GM12891 (cell line): ENCODE measurements around the gene CCDC191.

Experiments used
- DNase-seq: peaks from one replicate; pipeline ENCODE4 v3.0.0; 2011; ENCODE audit warnings: low spot score; ENCODE audit not compliant: insufficient read length
- FAIRE-seq: peaks from 2 replicates; lab custom pipeline; 2011; peaks lifted over from hg19 to GRCh38; lab: Jason Lieb, UNC
- PAX5 ChIP-seq: IDR thresholded peaks from 2 replicates; pipeline ENCODE4 v1.6.1; 2011; ENCODE audit warnings: low read length, moderate library complexity, mild to moderate bottlenecking; ENCODE audit not compliant: insufficient read depth, severe bottlenecking
- POLR2A ChIP-seq: IDR thresholded peaks from 2 replicates; pipeline ENCODE4 v1.6.1; 2011; ENCODE audit warnings: low read depth, low read length, control low read depth
- POLR2AphosphoS5 ChIP-seq: IDR thresholded peaks from 2 replicates; pipeline ENCODE4 v1.6.1; 2011; ENCODE audit warnings: low read depth, low read length, control low read depth
- POU2F2 ChIP-seq: IDR thresholded peaks from 2 replicates; pipeline ENCODE4 v1.6.1; 2011; ENCODE audit warnings: low read depth, mild to moderate bottlenecking, control low read depth, low read length, moderate library complexity
- SPI1 ChIP-seq: IDR thresholded peaks from 2 replicates; pipeline ENCODE4 v1.6.1; 2011; ENCODE audit warnings: low read depth, low read length, control low read depth
- TAF1 ChIP-seq: IDR thresholded peaks from 2 replicates; pipeline ENCODE4 v1.6.1; 2011; ENCODE audit warnings: low read depth, low read length, control low read depth

Gene CCDC191

DNA sequence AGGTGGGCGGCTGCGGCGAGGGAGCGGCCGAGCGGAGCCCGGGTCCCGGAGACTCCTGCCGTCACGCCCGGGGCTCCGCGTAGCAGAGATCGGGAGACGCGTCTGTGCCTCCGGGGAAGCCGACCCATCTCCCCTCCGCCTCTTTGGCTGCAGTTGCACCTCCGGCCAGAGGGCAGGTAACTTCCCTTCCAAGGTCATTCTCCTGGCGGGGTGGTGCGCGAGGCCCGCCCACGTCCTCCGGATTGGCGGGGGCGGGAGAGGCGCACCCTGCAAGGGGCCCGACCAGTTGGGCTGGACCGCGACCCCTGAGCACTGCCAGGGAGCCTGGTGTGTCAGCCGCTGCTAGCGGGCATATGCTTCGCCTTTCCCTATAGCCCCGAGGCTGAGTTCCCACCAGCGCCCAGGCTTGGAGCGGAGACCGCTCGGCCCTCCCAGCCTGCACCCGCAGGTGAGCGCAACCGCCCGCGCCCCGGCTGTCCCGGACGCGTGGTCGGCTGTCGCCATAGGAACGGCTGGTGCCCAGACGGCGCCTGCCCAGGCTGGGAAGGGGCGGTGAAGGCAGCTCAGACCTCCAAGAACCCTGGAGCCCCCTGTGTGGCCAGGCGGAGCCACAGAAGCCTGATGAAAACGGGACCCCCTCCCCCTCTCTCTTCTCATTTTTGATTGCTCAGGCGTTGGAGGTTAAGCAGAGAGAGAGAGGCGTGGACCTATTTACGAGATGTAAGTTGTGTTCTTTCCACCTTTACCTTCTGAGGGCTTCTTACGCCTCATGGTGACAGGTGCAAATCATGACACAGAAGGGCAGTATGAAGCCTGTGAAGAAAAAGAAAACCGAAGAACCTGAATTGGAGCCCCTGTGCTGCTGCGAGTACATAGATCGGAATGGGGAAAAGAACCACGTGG lies 108.1 kb downstream of the CCDC191 start:
- FAIRE-seq (peak; percentile 60), DNase-seq (peak; percentile 62)
- TF ChIP-seq POLR2A (no peak), POLR2AphosphoS5 (no peak), POU2F2 (no peak), SPI1 (no peak), TAF1 (no peak), PAX5 (no peak)

DNA sequence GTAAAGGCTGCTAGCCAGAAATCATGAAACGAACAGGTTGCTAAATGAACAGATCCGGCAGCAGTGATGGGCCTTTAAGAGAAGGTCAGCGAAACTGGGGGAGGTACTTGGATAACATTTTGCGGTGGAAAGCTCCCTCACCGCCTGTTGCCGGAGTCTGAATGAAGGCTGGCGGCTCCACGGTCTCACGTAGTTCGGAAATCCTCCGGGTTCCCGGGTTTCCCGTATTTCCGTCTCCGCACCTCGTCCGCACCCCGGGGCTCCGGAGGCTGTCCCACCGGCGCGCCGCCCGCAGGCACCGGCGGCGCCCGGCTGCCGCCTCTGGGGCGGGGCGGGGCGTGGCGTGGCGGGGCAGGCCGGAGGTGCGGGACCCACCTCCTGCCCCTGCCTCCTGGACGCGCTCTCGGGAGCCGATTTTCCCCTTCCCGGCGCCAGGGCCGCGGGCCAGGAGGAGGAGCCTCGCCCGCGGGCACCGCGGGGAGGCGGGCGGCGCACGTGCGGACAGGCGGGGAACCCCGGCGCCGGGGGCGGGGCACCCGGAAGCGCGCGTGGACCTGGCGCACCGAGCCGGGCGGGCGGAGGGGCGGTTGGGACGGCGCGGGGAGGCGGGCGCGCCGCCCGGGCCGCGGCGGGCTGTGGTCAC lies 108.8 kb downstream of the CCDC191 start, which contains the start of gene ZDHHC23:
Gene ZDHHC23 (plus strand): TSS at position 642 of the 643 bp plus-strand sequence. CDS start 790 bp downstream, outside the sequence.
- DNase-seq, result peak; percentile 60
- peak; percentile 74 for FAIRE-seq
- no peak for TF ChIP-seq SPI1
- no peak for TF ChIP-seq PAX5
- TF ChIP-seq POU2F2, result no peak

DNA sequence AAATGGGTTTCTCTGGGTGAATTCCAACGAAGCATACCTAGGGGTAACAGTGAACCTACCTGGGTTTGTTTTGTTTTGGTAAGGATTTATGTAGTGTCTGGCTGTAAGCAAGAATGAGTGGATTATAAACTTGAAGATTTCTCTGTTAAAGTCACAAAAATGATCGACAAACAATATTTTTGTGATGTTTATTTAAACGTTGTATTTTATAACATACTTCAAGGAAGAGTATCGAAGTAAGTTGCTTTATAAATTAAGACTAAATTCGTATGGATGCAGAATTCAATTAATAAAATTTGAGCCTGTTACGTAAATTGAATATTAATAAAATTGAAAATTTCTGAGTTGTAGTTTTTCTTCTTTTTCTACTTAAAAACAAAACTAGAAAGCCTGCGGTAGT lies 109.5 kb downstream of the CCDC191 start:
- no peak for TF ChIP-seq SPI1
- no peak for TF ChIP-seq POU2F2
- TF ChIP-seq POLR2A, result no peak
- no peak for TF ChIP-seq POLR2AphosphoS5
- no peak for TF ChIP-seq TAF1
- no peak for TF ChIP-seq PAX5
- FAIRE-seq (no peak), DNase-seq (no peak)

DNA sequence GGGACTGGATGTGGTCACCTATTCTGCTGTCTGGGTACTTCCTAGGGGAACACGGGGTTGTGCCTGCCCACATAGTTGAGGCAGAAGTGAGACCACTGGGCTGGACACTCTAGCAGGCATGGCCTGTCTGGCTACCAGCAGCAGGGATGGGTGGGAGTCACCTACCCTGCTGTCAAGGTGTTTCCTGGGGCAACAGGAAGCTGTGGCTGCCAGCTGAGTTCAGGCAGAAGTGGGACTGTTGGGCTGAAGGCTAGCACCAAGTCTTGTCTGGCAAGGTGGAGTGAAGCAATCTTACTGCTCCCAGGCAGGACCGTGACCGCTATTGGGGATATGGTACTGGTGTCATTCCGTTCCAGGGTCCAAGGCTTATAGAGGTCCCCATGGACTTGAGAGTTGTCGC lies 128.8 kb downstream of the CCDC191 start:
- DNase-seq (no peak), FAIRE-seq (no peak)
- TF ChIP-seq POU2F2, result no peak
- no peak for TF ChIP-seq POLR2AphosphoS5
- no peak for TF ChIP-seq PAX5
- no peak for TF ChIP-seq TAF1
- no peak for TF ChIP-seq POLR2A

DNA sequence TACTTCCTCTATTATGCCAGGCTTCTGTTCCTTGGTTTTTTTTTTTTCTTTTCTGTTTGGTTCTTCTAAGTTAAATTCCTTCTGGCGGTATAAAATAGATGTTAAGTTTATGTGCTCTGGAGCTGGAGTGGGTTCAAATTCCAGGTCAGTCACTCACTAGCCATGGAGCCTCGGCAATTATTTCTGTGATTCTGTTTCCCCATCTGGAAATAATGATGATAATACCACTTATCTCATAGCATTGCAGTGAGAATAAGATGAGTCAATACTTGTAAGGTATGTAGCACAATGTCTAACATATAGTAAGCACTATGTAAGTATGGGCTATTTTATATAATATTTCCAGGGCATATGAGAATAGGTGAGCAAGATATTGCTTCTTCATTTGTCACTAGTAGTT lies 141.7 kb downstream of the CCDC191 start:
- no peak for FAIRE-seq

More for the DNA sequence above, 141.7 kb downstream of the CCDC191 start:
- TF ChIP-seq PAX5 (no peak), TAF1 (no peak), POU2F2 (no peak), POLR2AphosphoS5 (no peak), POLR2A (no peak), SPI1 (no peak)
- no peak for DNase-seq
